UCSD-AML1 (cell line): ENCODE results near the gene GBGT1.
A peak's percentile ranks its signal among the peaks of the same experiment; 100 is the strongest.
"Not testable (repeated sequence)": the region's sequence is repeated elsewhere in the genome, so short reads cannot be mapped to it uniquely, and the experiment has no call there.

ENCODE experiments used
- DNase-seq: peaks from one replicate; lab custom pipeline; 2025; ENCODE audit not compliant: unreplicated experiment; lab: John Stamatoyannopoulos, UW

The GBGT1 gene

DNA sequence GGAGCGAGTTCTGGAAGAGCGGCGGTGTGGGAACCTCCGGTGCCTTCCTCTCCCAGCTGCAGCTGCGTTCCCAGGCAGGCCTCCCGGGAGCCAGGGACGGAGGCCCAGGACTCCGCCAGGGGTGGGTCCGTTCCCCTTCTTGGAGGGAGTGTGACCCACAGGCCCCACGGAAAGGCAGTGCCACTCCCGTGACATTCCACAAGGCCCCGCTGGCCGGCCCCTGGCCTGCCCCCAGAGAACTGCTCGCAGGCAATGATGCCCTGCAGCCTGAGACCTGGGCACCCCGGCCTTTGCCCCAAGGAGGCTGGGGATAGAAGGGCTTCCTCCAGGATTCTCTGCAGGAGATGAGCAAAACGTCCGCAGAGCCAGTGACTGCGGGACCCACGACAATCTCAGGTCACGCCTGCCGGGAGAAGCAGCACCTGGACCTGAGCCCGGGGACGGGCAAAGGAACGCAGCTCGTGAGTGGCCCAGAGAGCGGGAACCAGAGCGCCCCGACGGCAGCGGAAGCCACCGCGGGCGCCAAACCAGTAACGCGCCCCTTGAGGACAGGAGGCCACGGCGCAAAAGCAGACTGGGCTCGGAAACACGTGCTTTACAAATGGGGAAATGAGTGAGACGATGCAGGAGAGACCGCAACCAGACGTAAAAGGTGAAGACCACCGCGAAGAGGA is 36.1 kb upstream of the GBGT1 start:
- no peak for DNase-seq

DNA sequence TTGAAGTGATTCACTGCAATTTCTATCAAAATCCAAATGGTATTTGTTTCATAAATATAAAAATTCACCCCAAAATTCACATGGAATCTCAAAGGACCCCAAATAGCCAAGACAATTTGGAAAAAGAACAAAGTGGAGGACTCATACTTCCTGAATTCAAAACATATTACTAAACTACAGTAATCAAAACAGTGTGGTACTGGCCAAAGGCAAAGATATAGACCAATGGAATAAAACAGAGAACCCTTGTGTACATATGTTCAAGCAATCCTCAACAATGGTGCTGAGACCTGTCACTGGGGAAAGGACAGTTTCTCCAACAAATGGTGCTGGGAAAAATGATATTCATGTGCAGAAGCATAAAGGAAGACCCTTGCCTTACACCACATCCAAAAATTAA is 31.3 kb upstream of the GBGT1 start:
- DNase-seq = no peak

DNA sequence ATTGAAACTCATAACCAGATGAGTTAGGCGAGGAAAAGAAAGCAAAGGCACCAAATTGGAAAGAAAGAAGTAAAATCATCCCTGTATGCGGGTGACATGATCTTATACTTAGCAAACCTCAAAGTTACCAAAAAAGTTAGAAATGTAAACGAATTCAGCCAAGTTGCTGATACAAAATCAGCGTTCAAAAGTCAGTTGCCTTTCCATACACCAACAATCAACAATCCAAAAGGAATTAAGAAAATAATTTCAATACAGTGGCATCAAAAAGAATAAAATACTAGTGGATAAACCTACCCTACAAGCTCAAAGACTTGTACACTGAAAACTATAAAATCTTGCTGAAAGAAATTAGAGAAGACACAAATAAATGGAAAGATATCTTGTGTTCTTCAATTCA is 30.9 kb upstream of the GBGT1 start:
- no peak for DNase-seq

DNA sequence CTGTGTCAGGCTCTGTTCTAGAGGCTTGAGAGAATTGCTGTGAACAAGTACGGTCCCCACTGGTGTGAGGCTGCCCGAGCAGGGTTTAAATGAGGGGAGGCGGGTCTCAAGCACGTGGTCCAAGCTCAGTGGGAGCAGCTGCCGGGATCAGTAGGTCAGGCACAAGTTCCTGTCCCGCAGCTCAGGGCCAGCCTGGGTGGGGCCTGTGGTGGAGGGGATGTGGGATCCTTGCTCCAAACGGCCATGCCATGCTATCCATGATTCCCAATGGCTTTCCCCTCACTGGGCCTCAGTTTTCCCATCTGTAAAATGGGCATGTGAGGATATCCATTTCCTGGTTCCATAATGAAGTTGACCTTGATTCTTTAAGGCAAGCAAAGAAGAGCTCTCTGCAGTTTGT is 28.3 kb upstream of the GBGT1 start:
- DNase-seq = no peak

- no peak for DNase-seq
These were observed 26.1 kb upstream of the GBGT1 start for GRCh38 chr9:133189826-133190225.

GRCh38 chr9:133188843-133189180 is 25.1 kb upstream of the GBGT1 start:
- no peak for DNase-seq

- DNase-seq = no peak
These were observed 24.5 kb upstream of the GBGT1 start for GRCh38 chr9:133188006-133188842.

- DNase-seq = no peak
These were observed 23.9 kb upstream of the GBGT1 start for GRCh38 chr9:133187561-133188005.

- DNase-seq = no peak
These were observed 23.0 kb upstream of the GBGT1 start for GRCh38 chr9:133186736-133187135.

DNA sequence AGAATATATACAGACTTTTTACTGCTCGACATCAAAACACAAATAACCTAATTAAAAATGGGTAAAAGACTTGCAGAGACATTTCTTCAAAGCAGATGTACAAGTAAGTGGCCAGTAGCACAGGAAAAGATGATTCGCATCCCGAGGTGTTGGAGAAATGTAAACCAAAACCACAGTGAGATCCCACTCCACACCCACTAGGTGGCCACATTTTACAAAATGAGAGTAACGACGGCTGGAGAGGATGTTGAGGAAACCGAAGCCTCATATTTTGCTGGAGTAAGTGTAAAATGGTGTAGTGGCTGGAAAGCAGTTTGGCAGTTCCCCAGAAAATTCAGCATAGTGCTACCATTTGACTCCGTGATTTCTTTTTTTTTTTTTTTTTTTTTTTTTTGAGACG is 21.3 kb upstream of the GBGT1 start:
- peak; percentile 42 for DNase-seq

DNA sequence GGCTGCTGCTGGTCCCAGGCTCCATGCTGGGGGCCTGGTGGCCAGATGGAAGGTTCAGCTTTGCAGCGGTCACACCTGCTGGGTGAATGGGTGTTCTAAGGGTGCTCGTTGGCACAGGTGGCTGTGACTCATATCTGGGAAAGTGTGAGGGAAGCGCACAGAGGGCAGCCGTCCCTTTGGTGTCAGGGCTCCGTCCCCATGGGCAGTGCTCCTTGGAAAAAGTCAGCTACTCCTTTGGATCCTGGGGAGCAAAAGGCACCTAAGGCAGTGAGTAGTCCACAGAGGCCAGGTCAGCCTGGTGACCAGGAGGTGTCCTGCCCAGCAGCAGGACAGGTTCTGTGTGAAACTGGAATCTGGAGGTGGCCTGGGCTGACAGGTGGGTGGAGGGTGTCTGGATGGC is 18.4 kb upstream of the GBGT1 start:
- no peak for DNase-seq

DNA sequence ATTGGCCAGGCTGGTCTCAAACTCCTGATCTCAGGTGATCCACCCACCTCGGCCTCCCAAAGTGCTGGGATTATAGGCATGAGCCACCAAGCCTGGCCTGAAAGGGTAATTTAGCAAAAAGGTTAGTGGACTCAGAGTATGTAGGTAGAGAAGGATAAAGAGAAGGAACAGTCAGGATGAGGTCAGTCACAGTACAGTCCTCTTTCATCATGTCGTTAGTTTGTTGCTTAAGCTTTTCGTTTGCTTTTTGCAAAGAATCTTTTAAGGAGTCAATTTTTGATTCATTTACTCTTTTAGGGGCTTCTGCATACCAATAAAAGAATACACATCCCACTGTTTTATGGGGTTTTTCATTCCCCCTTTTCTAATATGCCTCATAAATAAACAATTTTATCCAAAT is 17.8 kb upstream of the GBGT1 start:
- DNase-seq = no peak

DNA sequence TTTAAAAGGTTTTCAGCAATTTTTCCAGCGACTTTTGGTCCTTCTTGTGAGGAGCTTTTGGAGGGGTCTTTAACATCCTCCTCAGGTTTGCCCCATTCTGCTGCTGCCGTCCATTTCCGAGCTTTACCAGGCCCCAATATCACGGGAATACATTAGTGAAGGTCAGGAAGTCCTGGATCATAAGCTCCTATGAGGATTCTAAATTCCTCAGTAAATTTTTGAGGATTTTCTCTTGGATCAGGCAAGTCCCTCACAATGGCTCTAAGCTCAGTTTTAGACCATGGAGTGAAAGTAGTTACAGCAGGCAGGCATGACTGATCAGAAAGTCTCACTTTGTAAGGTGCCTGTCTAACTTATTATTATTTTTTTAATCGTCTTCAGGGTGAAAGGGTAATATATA is 17.2 kb upstream of the GBGT1 start:
- DNase-seq = no peak

GRCh38 chr9:133173056-133173455 is 9.3 kb upstream of the GBGT1 start:
- DNase-seq = no peak

DNA sequence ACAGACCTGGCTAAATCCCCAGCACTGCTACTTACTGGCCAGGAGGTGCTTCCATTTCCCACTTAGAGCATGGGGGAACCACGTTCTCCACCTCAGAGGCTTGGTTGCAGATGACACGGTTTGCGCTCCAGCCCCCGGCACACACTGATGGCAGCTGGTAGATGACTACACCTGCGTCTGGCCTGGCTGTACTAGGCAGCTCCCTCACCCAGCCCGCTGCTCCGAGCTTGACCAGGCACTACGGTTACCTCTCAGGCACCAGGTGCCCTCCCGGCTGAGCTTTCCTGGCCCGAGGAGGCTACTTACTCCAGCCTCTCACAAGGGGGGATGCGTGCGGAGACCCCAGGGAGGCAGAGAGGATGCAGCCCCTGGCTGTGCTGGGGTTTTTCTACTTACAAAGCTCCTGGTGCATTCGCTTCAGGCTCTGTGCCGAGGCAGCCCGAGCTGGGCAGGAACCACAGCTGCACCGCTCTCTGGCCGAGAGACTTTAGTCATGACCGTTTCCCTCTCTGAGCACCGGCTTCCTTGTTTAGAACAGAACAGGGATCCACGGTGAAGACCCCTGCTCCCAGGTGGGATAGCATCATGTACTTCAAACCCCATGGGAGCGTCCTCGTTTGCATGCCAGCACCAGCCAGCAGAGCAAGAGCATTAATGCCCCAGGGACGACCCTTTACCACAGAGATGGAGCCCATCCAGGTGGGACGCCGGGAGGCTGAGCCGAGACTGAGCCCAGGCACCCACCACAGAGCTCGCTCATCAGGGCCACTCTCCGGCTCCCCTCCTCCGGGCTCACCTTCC is 7.6 kb upstream of the GBGT1 start:
- no peak for DNase-seq

GRCh38 chr9:133170716-133171115 is 7.0 kb upstream of the GBGT1 start:
- no peak for DNase-seq

DNA sequence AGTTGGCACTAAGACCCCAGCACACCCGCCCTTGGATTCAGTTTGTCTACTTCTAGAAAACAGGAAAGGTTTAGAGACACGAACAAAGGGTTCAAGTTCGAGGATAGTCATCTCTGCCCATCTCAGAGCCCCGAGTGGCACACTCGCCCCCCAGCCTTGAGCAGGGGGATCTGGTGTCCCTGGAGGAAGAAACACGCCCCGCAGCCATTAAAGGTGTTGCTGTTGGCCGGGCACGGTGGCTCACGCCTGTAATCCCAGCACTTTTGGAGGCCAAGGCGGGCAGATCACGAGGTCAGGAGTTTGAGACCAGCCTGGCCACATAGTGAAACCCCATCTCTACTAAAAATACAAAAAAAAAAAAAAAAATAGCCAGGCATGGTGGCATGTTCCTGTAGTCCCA is 6.0 kb upstream of the GBGT1 start:
- not testable (repeated sequence) for DNase-seq

- DNase-seq = no peak
These were observed 5.4 kb upstream of the GBGT1 start for GRCh38 chr9:133169102-133169501.

- DNase-seq = no peak
These were observed 4.7 kb upstream of the GBGT1 start for GRCh38 chr9:133168432-133168831.

- no peak for DNase-seq
These were observed 4.1 kb upstream of the GBGT1 start for GRCh38 chr9:133167769-133168168.

- DNase-seq = no peak
These were observed 3.5 kb upstream of the GBGT1 start for GRCh38 chr9:133167096-133167730.
